ENCODE results near the gene NOLC1.

Gene NOLC1

GRCh38 chr10:102200751-102201640 is 48.8 kb downstream of the NOLC1 start:
- TF ChIP-seq, protein P1, sequence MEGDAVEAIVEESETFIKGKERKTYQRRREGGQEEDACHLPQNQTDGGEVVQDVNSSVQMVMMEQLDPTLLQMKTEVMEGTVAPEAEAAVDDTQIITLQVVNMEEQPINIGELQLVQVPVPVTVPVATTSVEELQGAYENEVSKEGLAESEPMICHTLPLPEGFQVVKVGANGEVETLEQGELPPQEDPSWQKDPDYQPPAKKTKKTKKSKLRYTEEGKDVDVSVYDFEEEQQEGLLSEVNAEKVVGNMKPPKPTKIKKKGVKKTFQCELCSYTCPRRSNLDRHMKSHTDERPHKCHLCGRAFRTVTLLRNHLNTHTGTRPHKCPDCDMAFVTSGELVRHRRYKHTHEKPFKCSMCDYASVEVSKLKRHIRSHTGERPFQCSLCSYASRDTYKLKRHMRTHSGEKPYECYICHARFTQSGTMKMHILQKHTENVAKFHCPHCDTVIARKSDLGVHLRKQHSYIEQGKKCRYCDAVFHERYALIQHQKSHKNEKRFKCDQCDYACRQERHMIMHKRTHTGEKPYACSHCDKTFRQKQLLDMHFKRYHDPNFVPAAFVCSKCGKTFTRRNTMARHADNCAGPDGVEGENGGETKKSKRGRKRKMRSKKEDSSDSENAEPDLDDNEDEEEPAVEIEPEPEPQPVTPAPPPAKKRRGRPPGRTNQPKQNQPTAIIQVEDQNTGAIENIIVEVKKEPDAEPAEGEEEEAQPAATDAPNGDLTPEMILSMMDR (IDR thresholded peaks at IDR 0.05; ENCODE audit: low read depth, low read length, missing control alignments) = no peak
- no peak for DNase-seq (ENCODE audit: extremely low read depth, low read depth)
- no peak overlapping the region for H3K4me3 ChIP-seq (replicated peaks; ENCODE audit: low read depth, low read length)

- no peak overlapping the region for H3K4me3 ChIP-seq (replicated peaks; ENCODE audit: low read depth, low read length)
- no peak for DNase-seq (ENCODE audit: extremely low read depth, low read depth)
- TF ChIP-seq, protein P1 (IDR thresholded peaks at IDR 0.05; ENCODE audit: low read depth, low read length, missing control alignments) = no peak
Measured at GRCh38 chr10:102202386-102202785, 50.2 kb downstream of the NOLC1 start.

DNA sequence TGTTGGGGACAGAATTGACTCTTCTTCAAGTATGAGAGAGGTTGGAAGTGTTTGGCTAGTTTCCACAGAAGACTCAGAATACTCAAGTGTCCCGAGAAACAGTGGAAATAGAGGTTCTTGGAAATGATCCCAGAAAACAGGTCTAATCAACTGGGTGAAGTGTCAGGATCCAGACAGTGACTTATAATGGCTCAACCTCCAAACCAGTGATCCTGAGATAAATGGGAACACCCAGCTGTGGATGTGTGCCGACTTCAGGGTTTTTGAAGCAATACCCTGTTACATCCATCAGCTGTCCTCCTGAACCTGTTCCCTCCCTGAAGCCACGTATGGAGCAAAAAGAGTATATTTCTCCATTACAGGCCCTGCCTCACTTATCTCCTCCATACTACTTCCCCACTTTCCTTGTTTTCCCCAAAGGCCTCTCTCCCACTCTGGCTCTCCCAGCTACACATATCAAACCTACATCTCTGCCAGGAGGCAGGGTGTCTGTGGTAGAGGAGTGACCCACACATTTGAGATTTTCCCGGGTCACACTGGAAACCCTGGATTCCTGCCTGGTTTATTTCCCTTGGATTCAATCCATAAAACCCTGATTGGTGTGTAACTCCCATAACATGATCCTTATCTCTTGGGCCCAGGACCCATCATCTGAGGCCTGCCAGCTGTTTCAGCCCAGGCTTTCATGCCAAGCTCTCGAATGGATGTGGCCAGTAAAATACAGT is 56.3 kb downstream of the NOLC1 start:
- DNase-seq (ENCODE audit: extremely low read depth, low read depth) = no peak
- no peak overlapping the region for H3K4me3 ChIP-seq (replicated peaks; ENCODE audit: low read depth, low read length)
- TF ChIP-seq, protein P1 (IDR thresholded peaks at IDR 0.05; ENCODE audit: low read depth, low read length, missing control alignments) = no peak

- TF ChIP-seq, protein P1 (IDR thresholded peaks at IDR 0.05; ENCODE audit: low read depth, low read length, missing control alignments) = no peak
- no peak overlapping the region for H3K4me3 ChIP-seq (replicated peaks; ENCODE audit: low read depth, low read length)
- DNase-seq (ENCODE audit: extremely low read depth, low read depth) = no peak
Measured at GRCh38 chr10:102211615-102212299, 59.6 kb downstream of the NOLC1 start.

Measured in HFF-Myc (cell line).